HepG2 (cell line): Measurements from ENCODE around the gene WSCD2. TPM values are rescaled to one million over a fixed set of nuclear protein-coding genes. Genes with fewer than 3 reads are reported as not detected.

Experiments used
- ATAC-seq: fragments of 200-7000 bp; cut with Tn5 transposase; 3 replicates; pipeline ENCODE4 v1.9.1; 2020; ENCODE audit warnings: mild to moderate bottlenecking, moderate library complexity
- BruUV-seq: library from RNA; stranded (reverse); fragments of 400-500 nt; replicated peaks from 2 replicates; lab custom pipeline; 2021; lab: Mats Ljungman, UMichigan
- CTCF ChIA-PET: fragments of 300-600 bp; formaldehyde crosslinking; extraction: SDS; loops from one replicate; lab custom pipeline; 2021; ENCODE audit warnings: low total read pairs, inconsistent platforms, low intra/inter-chr PET ratio; lab: Yijun Ruan, JAX
- POLR2A ChIA-PET: fragments of 350-600 bp; sonication (Branson Sonifier 250); formaldehyde crosslinking; loops from one replicate; lab custom pipeline; 2020; ENCODE audit warnings: antibody characterized with exemption, inconsistent platforms; lab: Yijun Ruan, JAX
- DNase-seq: peaks from one replicate; pipeline ENCODE4 v3.0.0-alpha.2; 2015; ENCODE audit warnings: low spot score
- FAIRE-seq: peaks from 3 replicates; lab custom pipeline; 2011; peaks lifted over from hg19 to GRCh38; lab: Jason Lieb, UNC
- H2AFZ ChIP-seq: one replicate; pipeline ENCODE4 v1.6.1; 2011; ENCODE audit warnings: low read length, inconsistent platforms
- H3K27ac ChIP-seq: fragments of 300-600 bp; 3 replicates; pipeline ENCODE4 v1.8.0; 2011; ENCODE audit warnings: mixed run types, mild to moderate bottlenecking, mixed read lengths, low read length, inconsistent platforms; ENCODE audit not compliant: insufficient read depth; ENCODE audit errors: extremely low read length
- H3K27me3 ChIP-seq, 2 experiments: fragments of 200-600 bp in 1 of 2; 2 replicates in 1 of 2; 3 replicates in 1 of 2; pipeline versions ENCODE4 v1.6.0 to v1.8.0; 2011; ENCODE audit warnings: low read length in 2 of 2, mild to moderate bottlenecking in 2 of 2, moderate library complexity in 2 of 2, inconsistent platforms in 1 of 2; ENCODE audit not compliant: insufficient read depth in 2 of 2, control insufficient read depth in 1 of 2
- H3K36me3 ChIP-seq, 2 experiments: fragments of 200-600 bp in 1 of 2; replicated peaks in 1 of 2; 2 replicates in 1 of 2; 3 replicates in 1 of 2; pipeline versions ENCODE4 v1.5.1 to v1.8.0; 2011; ENCODE audit warnings: low read length in 2 of 2, inconsistent platforms in 1 of 2; ENCODE audit not compliant: insufficient read depth in 2 of 2, control insufficient read depth in 1 of 2
- H3K4me1 ChIP-seq: 2 replicates; pipeline ENCODE4 v1.5.1; 2012; ENCODE audit warnings: low read length, inconsistent platforms; ENCODE audit not compliant: insufficient read depth
- H3K4me2 ChIP-seq: 2 replicates; pipeline ENCODE4 v1.6.0; 2011; ENCODE audit warnings: low read depth, low read length, inconsistent platforms
- H3K4me3 ChIP-seq, 3 experiments: fragments of 200-600 bp in 1 of 3; sonication (generic), shearing (Covaris generic) in 1 of 3; replicated peaks in 1 of 3; 2 replicates each; pipeline ENCODE4 v1.5.1; 2011 to 2016; ENCODE audit warnings: low read length in 3 of 3, inconsistent platforms in 2 of 3, low read depth in 2 of 3, mild to moderate bottlenecking in 2 of 3, control low read depth in 1 of 3, mixed read lengths in 1 of 3; ENCODE audit not compliant: insufficient read depth in 1 of 3
- H3K79me2 ChIP-seq: one replicate; pipeline ENCODE4 v1.6.1; 2011; ENCODE audit warnings: low read length, inconsistent platforms; ENCODE audit not compliant: insufficient read depth
- H3K9ac ChIP-seq: 2 replicates; pipeline ENCODE4 v1.6.0; 2011; ENCODE audit warnings: mild to moderate bottlenecking, low read depth, low read length, inconsistent platforms; ENCODE audit not compliant: insufficient read depth
- H3K9me3 ChIP-seq: 2 replicates; pipeline ENCODE4 v1.5.1; 2012; ENCODE audit warnings: mild to moderate bottlenecking, low read length
- H4K20me1 ChIP-seq: 2 replicates; pipeline ENCODE4 v1.6.0; 2011; ENCODE audit warnings: inconsistent platforms, mild to moderate bottlenecking, low read length, moderate library complexity; ENCODE audit not compliant: insufficient read depth
- GFI1 ChIP-seq: sonication (generic); formaldehyde crosslinking; IDR thresholded peaks from 2 replicates; pipeline ENCODE4 v1.5.0; 2020; ENCODE audit warnings: missing genetic modification reagents, mild to moderate bottlenecking, borderline replicate concordance
- HIVEP1 ChIP-seq: sonication (generic); formaldehyde crosslinking; IDR thresholded peaks from 2 replicates; pipeline ENCODE4 v1.4.0; 2020; ENCODE audit warnings: mild to moderate bottlenecking, missing genetic modification reagents
- IKZF1 ChIP-seq: fragments of 450-650 bp; IDR thresholded peaks from 2 replicates; pipeline ENCODE4 v1.7.1; 2016
- RFX3 ChIP-seq: IDR thresholded peaks from 2 replicates; pipeline ENCODE4 v1.6.1; 2016; ENCODE audit warnings: missing biosample characterization, missing genetic modification reagents
- SALL1 ChIP-seq: sonication (generic); formaldehyde crosslinking; IDR thresholded peaks from 2 replicates; pipeline ENCODE4 v1.8.0; 2022; ENCODE audit warnings: mild to moderate bottlenecking, missing genetic modification reagents
- SIN3A ChIP-seq: IDR thresholded peaks from 2 replicates; pipeline ENCODE4 v1.6.1; 2011; ENCODE audit warnings: low read depth, mild to moderate bottlenecking, control low read depth, low read length, borderline replicate concordance
- SMC3 ChIP-seq: IDR thresholded peaks from 2 replicates; pipeline ENCODE4 v1.6.1; 2011; ENCODE audit warnings: low read length, improper control_type of control experiment
- SUZ12 ChIP-seq: fragments of 150-350 bp; IDR thresholded peaks from 2 replicates; pipeline ENCODE4 v1.6.1; 2014; ENCODE audit warnings: low read depth, low read length
- TAF1 ChIP-seq: sonication (generic); formaldehyde crosslinking; IDR thresholded peaks from 2 replicates; pipeline ENCODE4 v1.4.0; 2020; ENCODE audit warnings: missing genetic modification reagents
- ZBTB20 ChIP-seq: sonication (generic); formaldehyde crosslinking; IDR thresholded peaks from 2 replicates; pipeline ENCODE4 v1.8.1; 2023; ENCODE audit warnings: missing genetic modification reagents, low read depth, mild to moderate bottlenecking, borderline replicate concordance
- ZC3H4 ChIP-seq: sonication (generic); formaldehyde crosslinking; IDR thresholded peaks from 2 replicates; pipeline ENCODE4 v1.4.0; 2020; ENCODE audit warnings: missing genetic modification reagents, borderline replicate concordance
- ZFP41 ChIP-seq: sonication (generic); formaldehyde crosslinking; IDR thresholded peaks from 2 replicates; pipeline ENCODE4 v1.4.0; 2020; ENCODE audit warnings: mild to moderate bottlenecking, missing genetic modification reagents, borderline replicate concordance
- ZNF24 ChIP-seq: fragments of 450-650 bp; IDR thresholded peaks from 2 replicates; pipeline ENCODE4 v1.6.1; 2017; ENCODE audit warnings: antibody characterized with exemption, mild to moderate bottlenecking
- ZNF33B ChIP-seq: sonication (generic); formaldehyde crosslinking; IDR thresholded peaks from 2 replicates; pipeline ENCODE4 v1.5.1; 2020; ENCODE audit warnings: mild to moderate bottlenecking, missing genetic modification reagents
- ZNF709 ChIP-seq: sonication (generic); formaldehyde crosslinking; IDR thresholded peaks from 2 replicates; pipeline ENCODE4 v1.5.0; 2020; ENCODE audit warnings: mild to moderate bottlenecking, missing genetic modification reagents
- ZSCAN30 ChIP-seq: sonication (generic); formaldehyde crosslinking; IDR thresholded peaks from 2 replicates; pipeline ENCODE4 v1.5.0; 2020; ENCODE audit warnings: mild to moderate bottlenecking, missing genetic modification reagents
- WGBS: methylation state at CpG from one replicate; pipeline ENCODE4 v1.1.6; 2017; ENCODE audit warnings: low lambda C conversion rate; 5-methylcytosine and 5-hydroxymethylcytosine counted together
- in situ Hi-C: cut with HindIII; loops from 2 replicates; pipeline ENCODE4 v1.10.0; 2017; ENCODE audit warnings: low pct_unique_long_range_greater_than_20kb; ENCODE audit not compliant: extremely low pct_ligation_motif_present
- intact Hi-C: fragments of 100-400 bp; cut with micrococcal nuclease; formaldehyde crosslinking; loops from one replicate; pipeline ENCODE4 v1.10.0; 2022; ENCODE audit not compliant: unreplicated experiment
- polyA plus RNA-seq, 8 experiments: library from polyadenylated mRNA; depleted of rRNA in 3 of 8; stranded (reverse) in 7 of 8; unstranded in 1 of 8; fragments of >200 nt; fragmentation: Illumina TruSeq in 4 of 8; extraction: Trizol in 4 of 8; gene quantifications; 2 replicates each; pipeline versions ENCODE4 v1.2.1 to v1.2.3, GENCODE V29; 2011 to 2016; ENCODE audit warnings: low read depth in 4 of 8, missing spikeins in 1 of 8, mixed read lengths in 1 of 8; ENCODE audit not compliant: insufficient read depth in 1 of 8
- total RNA-seq, 5 experiments: library from RNA; depleted of rRNA; stranded (reverse); fragments of >200 nt; fragmentation: Illumina TruSeq; extraction: Trizol; gene quantifications; 2 replicates each; pipeline ENCODE4 v1.2.3, GENCODE V29; 2016; ENCODE audit warnings: low read depth in 1 of 5
- TF ChIP-seq, protein P1 (sequence below): sonication (generic); formaldehyde crosslinking; conservative IDR thresholded peaks from 2 replicates; pipeline ENCODE4 v1.8.1; 2023; ENCODE audit warnings: missing genetic modification reagents
- TF ChIP-seq, protein P2 (sequence below): IDR thresholded peaks from 2 replicates; pipeline ENCODE4 v1.6.1; 2016; ENCODE audit warnings: mild to moderate bottlenecking

WSCD2 gene
- total and polyA plus RNA-seq, 2 of the 13 experiments (the other 11 are each of a cell fraction or from before 2014, with no cell fraction given) = not detected

DNA sequence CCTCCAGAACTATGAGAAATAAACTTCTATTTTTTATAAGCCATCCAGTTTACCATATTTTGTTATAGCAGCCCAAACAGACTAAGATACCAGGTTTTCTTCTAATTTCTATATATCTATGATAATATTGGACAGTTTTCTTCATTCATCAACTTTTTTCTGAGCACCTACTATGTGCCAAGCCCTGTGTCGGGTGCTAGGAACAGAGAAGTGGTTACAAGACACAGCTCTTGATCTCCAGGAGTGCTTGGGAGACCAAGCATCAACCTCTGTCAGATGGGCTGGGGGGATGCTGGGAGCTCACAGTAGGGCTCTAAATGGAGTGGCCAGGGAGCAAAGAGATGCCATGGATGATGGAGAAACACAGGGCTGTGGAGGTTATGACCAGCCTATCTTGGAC, 2.9 kb upstream of the WSCD2 start:
- H3K9ac ChIP-seq = no peak overlapping the region
- H3K36me3 ChIP-seq = no peaks in the 10 kb centered on the region
- H3K27me3 ChIP-seq = peaks cover 0 to 34% of the 10 kb centered on the region in 2 experiments; a peak in 4 of 5 replicates
- no peak for TF ChIP-seq ZSCAN30
- TF ChIP-seq, protein P1, sequence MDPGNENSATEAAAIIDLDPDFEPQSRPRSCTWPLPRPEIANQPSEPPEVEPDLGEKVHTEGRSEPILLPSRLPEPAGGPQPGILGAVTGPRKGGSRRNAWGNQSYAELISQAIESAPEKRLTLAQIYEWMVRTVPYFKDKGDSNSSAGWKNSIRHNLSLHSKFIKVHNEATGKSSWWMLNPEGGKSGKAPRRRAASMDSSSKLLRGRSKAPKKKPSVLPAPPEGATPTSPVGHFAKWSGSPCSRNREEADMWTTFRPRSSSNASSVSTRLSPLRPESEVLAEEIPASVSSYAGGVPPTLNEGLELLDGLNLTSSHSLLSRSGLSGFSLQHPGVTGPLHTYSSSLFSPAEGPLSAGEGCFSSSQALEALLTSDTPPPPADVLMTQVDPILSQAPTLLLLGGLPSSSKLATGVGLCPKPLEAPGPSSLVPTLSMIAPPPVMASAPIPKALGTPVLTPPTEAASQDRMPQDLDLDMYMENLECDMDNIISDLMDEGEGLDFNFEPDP (CRISPR knock-in tag) = no peak
- no peak for TF ChIP-seq SIN3A
- TF ChIP-seq SMC3 = no peak
- TF ChIP-seq HIVEP1 (CRISPR knock-in tag) = no peak
- in situ Hi-C loops = no loop called here
- BruUV-seq = no TSS peak
- no peak overlapping the region for H2AFZ ChIP-seq
- no peak for ATAC-seq
- 0% methylated on average over 1 of the region's 1 CpG for WGBS
- no peak for FAIRE-seq
- H3K4me1 ChIP-seq = peaks cover 5% of the 10 kb centered on the region; the same call in 1 of the 2 replicates
- no peak overlapping the region for H3K27ac ChIP-seq
- H3K9me3 ChIP-seq = no peaks in the 10 kb centered on the region
- no peak for DNase-seq
- H4K20me1 ChIP-seq = no peaks in the 10 kb centered on the region
- ChIA-PET POLR2A (no interaction called here), CTCF (no interaction called here)
- H3K4me3 ChIP-seq = no peak overlapping the region
- H3K4me2 ChIP-seq = no peak overlapping the region
- intact Hi-C loops = no loop called here
- H3K79me2 ChIP-seq = no peaks in the 10 kb centered on the region

DNA sequence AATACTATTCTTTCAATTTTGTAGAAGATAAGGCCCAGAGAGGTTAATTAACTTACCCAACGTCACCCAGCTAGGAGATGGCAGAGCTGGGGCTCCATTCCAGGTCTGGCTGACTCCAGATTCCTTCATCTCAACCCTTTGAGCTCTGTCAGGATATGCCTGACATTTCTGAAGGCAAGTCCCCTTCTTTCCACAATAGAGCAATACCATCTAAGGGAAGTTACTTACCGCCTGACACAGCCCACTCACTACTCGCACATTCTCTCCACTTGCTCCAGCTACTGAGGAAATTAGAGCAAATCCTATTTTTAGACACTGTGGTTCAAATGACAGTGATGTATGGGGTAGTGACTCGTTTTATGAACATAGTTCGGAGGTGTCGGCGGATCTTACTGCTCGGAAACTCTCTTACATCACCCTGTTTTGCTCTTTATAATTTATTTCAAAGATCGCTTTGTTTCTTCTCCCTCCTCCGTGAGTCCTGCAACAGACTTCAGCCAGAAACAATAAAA, 2.0 kb upstream of the WSCD2 start:
- H3K4me1 ChIP-seq = peaks cover 5% of the 10 kb centered on the region; the same call in 1 of the 2 replicates
- H4K20me1 ChIP-seq = no peaks in the 10 kb centered on the region
- in situ Hi-C loops (no loop called here), intact Hi-C loops (no loop called here)
- 25% methylated on average over 10 of the region's 10 CpGs for WGBS
- no peaks in the 10 kb centered on the region for H3K9me3 ChIP-seq
- H3K4me2 ChIP-seq = no peak overlapping the region
- CTCF ChIA-PET = no interaction called here
- ATAC-seq (no peak), FAIRE-seq (no peak), DNase-seq (no peak)
- H3K79me2 ChIP-seq = no peaks in the 10 kb centered on the region
- H3K9ac ChIP-seq = no peak overlapping the region
- H3K27me3 ChIP-seq = peaks cover 0 to 29% of the 10 kb centered on the region in 2 experiments; a peak in 3 of 5 replicates
- BruUV-seq = no TSS peak
- H3K4me3 ChIP-seq = no peak overlapping the region
- POLR2A ChIA-PET = no interaction called here
- H3K27ac ChIP-seq = no peak overlapping the region
- H2AFZ ChIP-seq = no peak overlapping the region
- H3K36me3 ChIP-seq = no peaks in the 10 kb centered on the region
- TF ChIP-seq ZNF33B (CRISPR knock-in tag) (no peak), TAF1 (CRISPR knock-in tag) (no peak), ZNF24 (no peak), ZFP41 (CRISPR knock-in tag) (no peak), SALL1 (CRISPR knock-in tag) (no peak), ZC3H4 (CRISPR knock-in tag) (no peak), GFI1 (CRISPR knock-in tag) (no peak), IKZF1 (no peak), SUZ12 (no peak), RFX3 (no peak), ZBTB20 (no peak), ZNF709 (CRISPR knock-in tag) (no peak)
- TF ChIP-seq, protein P2, sequence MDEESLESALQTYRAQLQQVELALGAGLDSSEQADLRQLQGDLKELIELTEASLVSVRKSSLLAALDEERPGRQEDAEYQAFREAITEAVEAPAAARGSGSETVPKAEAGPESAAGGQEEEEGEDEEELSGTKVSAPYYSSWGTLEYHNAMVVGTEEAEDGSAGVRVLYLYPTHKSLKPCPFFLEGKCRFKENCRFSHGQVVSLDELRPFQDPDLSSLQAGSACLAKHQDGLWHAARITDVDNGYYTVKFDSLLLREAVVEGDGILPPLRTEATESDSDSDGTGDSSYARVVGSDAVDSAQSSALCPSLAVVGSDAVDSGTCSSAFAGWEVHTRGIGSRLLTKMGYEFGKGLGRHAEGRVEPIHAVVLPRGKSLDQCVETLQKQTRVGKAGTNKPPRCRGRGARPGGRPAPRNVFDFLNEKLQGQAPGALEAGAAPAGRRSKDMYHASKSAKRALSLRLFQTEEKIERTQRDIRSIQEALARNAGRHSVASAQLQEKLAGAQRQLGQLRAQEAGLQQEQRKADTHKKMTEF (CRISPR knock-in tag) = no peak
